ENCODE data around the gene TMPRSS6.

DNA sequence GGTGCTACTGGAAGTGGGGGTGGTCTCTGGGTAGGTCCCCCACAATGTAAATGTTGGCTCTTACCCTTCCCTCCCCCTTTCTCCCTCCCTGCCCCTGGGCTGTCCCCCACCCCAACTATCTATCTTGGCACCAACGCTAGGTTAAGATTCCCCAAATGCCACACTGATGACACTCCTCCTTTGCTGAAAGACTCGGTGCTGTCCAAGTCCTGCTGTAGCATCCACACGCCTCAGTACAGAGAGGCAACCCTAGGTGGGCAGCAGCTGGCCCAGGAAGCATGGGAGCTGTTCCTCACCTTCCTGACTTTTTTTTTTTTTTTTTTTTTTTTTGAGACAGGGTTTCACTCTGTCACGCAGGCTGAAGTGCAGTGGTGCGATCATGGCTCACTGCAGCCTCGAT, 61.4 kb downstream of the TMPRSS6 start:
- no peak for TF ChIP-seq CTCF (IDR thresholded peaks at IDR 0.05)
- no peak for TF ChIP-seq POLR2A (IDR thresholded peaks at IDR 0.05)
